GM04504 (cell line): Measurements from ENCODE around the gene MTMR2.
"Not testable (repeated sequence)": the region's sequence is repeated elsewhere in the genome, so short reads cannot be mapped to it uniquely, and the experiment has no call there.

Experiments used
- DNase-seq: peaks from one replicate; pipeline ENCODE4 v3.0.0-alpha.2; 2012; ENCODE audit warnings: low read depth

MTMR2 gene

GRCh38 chr11:95884376-95884775 lies 39.5 kb downstream of the MTMR2 start:
- no peak for DNase-seq

- no peak for DNase-seq
These were observed 40.5 kb downstream of the MTMR2 start for GRCh38 chr11:95883381-95883780.

GRCh38 chr11:95877291-95877690 lies 46.6 kb downstream of the MTMR2 start:
- peak; percentile 95 for DNase-seq

GRCh38 chr11:95870877-95871276 lies 53.0 kb downstream of the MTMR2 start:
- DNase-seq: not testable (repeated sequence)

- no peak for DNase-seq
These were observed 56.8 kb downstream of the MTMR2 start for GRCh38 chr11:95867105-95867504.

- DNase-seq: peak; percentile 14
These were observed 60.3 kb downstream of the MTMR2 start for GRCh38 chr11:95863486-95864140.

- not testable (repeated sequence) for DNase-seq
These were observed 63.9 kb downstream of the MTMR2 start for GRCh38 chr11:95860024-95860423.

- not testable (repeated sequence) for DNase-seq
These were observed 69.5 kb downstream of the MTMR2 start for GRCh38 chr11:95854362-95854761.

- DNase-seq: no peak
These were observed 70.0 kb downstream of the MTMR2 start for GRCh38 chr11:95853862-95854261.

GRCh38 chr11:95853138-95853537 lies 70.8 kb downstream of the MTMR2 start:
- DNase-seq: no peak

GRCh38 chr11:95850137-95850536 lies 73.8 kb downstream of the MTMR2 start:
- no peak for DNase-seq

GRCh38 chr11:95849087-95849825 lies 74.7 kb downstream of the MTMR2 start:
- no peak for DNase-seq

- DNase-seq: no peak
These were observed 78.7 kb downstream of the MTMR2 start for GRCh38 chr11:95845167-95845566.

- peak; percentile 77 for DNase-seq
These were observed 88.0 kb downstream of the MTMR2 start for GRCh38 chr11:95835768-95836488.

GRCh38 chr11:95835351-95835750 lies 88.6 kb downstream of the MTMR2 start:
- no peak for DNase-seq

GRCh38 chr11:95833378-95833777 lies 90.5 kb downstream of the MTMR2 start:
- DNase-seq: no peak

GRCh38 chr11:95832763-95833162 lies 91.1 kb downstream of the MTMR2 start:
- no peak for DNase-seq

GRCh38 chr11:95831198-95831883 lies 92.6 kb downstream of the MTMR2 start:
- peak; percentile 86 for DNase-seq

GRCh38 chr11:95829580-95830259 lies 94.2 kb downstream of the MTMR2 start:
- DNase-seq: no peak

GRCh38 chr11:95827696-95828095 lies 96.2 kb downstream of the MTMR2 start:
- no peak for DNase-seq

GRCh38 chr11:95821640-95822039 lies 102.3 kb downstream of the MTMR2 start:
- no peak for DNase-seq

GRCh38 chr11:95816037-95816436 lies 107.9 kb downstream of the MTMR2 start:
- no peak for DNase-seq
